ACC112 (cell line): ENCODE measurements around the gene LRRC42.
A peak's percentile ranks its signal among the peaks of the same experiment; 100 is the strongest.

Experiments
- H2AFZ ChIP-seq: fragments of 200-600 bp; sonication (generic); one replicate; pipeline ENCODE4 v1.6.0; 2017; ENCODE audit warnings: antibody characterized with exemption, low read length; ENCODE audit not compliant: unreplicated experiment
- H3K27ac ChIP-seq: fragments of 200-600 bp; sonication (generic); 2 replicates; pipeline ENCODE4 v1.5.1; 2014; ENCODE audit warnings: low read depth, mild to moderate bottlenecking, antibody characterized with exemption, low read length, moderate library complexity
- H3K27me3 ChIP-seq: fragments of 200-600 bp; sonication (generic); 2 replicates; pipeline ENCODE4 v1.6.1; 2014; ENCODE audit warnings: mild to moderate bottlenecking, antibody characterized with exemption, low read length, moderate library complexity, mixed read lengths; ENCODE audit not compliant: insufficient read depth
- H3K36me3 ChIP-seq: fragments of 200-600 bp; sonication (generic); 2 replicates; pipeline ENCODE4 v1.6.1; 2016; ENCODE audit warnings: mild to moderate bottlenecking, antibody characterized with exemption, low read length, moderate library complexity, mixed read lengths; ENCODE audit not compliant: insufficient read depth
- H3K4me1 ChIP-seq: fragments of 200-600 bp; sonication (generic); one replicate; pipeline ENCODE4 v1.6.1; 2016; ENCODE audit warnings: low read length, mixed read lengths; ENCODE audit not compliant: insufficient read depth, unreplicated experiment, control insufficient read depth
- H3K4me3 ChIP-seq: fragments of 200-600 bp; sonication (generic); 2 replicates; pipeline ENCODE4 v1.5.1; 2014; ENCODE audit warnings: mild to moderate bottlenecking, low read depth, low read length
- H3K79me2 ChIP-seq: fragments of 200-600 bp; sonication (generic); one replicate; pipeline ENCODE4 v1.6.0; 2016; ENCODE audit warnings: low read length; ENCODE audit not compliant: control insufficient read depth, unreplicated experiment, insufficient read depth

The LRRC42 gene

DNA sequence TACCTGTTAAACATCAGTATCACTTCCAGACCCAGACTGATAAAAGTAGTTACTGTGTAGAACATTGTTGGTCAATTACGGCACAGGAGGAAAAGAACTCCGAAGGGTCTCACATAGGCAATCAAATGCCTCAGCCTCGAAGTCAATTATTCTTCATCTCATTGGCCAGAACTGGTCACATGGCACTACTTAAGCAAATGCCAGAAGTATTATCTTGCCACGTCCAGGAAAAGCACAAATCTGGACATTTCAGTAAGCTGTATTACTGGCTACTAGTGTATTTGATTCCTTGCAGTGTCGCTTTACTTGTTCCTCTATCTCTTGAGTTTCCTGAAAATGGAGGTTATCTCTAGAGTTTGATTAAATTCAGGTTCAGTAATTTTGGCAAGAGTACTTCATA lies 27.8 kb upstream of the LRRC42 start:
- no peak overlapping the region for H2AFZ ChIP-seq
- peaks cover 31% of the 10 kb centered on the region for H3K36me3 ChIP-seq
- H3K79me2 ChIP-seq = no peaks in the 10 kb centered on the region
- H3K4me1 ChIP-seq = no peaks in the 10 kb centered on the region
- no peaks in the 10 kb centered on the region for H3K27me3 ChIP-seq
- no peak overlapping the region for H3K27ac ChIP-seq
- no peak overlapping the region for H3K4me3 ChIP-seq

DNA sequence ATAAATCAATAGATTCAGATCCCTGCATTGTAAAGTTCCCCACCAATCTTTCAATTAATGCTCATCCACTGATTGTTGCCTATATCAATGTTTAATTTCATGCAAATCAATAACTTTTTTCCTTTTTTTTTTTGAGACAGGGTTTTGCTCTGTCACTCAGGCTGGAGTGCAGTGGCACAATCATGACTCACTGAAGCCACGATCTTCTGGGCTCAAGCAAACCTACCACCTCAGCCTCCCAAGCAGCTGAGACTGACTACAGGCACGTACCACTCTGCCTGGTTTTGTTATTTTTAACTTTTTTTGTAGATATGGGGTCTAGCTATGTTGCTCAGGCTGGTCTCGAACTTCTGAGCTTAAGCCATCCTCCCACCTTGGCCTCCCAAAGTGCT lies 26.5 kb upstream of the LRRC42 start:
- H3K27ac ChIP-seq = no peak overlapping the region; the same call in 1 of the 2 replicates

DNA sequence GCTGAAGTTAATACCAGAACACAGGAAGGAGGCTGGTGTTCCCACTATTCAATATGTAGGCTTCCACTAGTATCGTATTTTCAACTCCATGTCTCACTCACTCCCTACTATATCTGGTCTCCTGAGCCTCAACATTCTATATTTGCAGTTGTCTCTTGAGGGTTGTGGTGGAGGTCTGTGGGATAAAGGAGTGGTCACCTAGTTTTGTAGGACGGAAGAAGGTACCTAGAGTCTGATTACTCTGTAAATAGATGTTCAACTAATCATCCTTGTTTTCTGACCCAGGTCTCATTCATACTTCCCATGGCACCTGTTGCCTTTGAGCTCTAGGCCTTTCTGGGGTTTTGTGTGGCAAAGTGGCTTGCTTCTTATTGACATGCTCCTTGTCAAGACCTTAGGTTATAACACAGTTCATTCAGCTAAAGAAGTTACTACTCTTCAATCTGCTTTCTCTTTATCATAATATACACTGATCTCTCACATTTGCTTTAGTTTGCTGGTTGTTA lies 18.7 kb upstream of the LRRC42 start:
- Histone ChIP-seq H3K4me3 (no peak overlapping the region), H3K27ac (no peak overlapping the region), H2AFZ (no peak overlapping the region), H3K79me2 (no peaks in the 10 kb centered on the region), H3K36me3 (peaks cover 34% of the 10 kb centered on the region), H3K4me1 (no peaks in the 10 kb centered on the region), H3K27me3 (no peaks in the 10 kb centered on the region)

More for the DNA sequence above, 26.5 kb upstream of the LRRC42 start:
- no peaks in the 10 kb centered on the region for H3K27me3 ChIP-seq
- peaks cover 37% of the 10 kb centered on the region for H3K36me3 ChIP-seq
- no peaks in the 10 kb centered on the region for H3K79me2 ChIP-seq
- no peak overlapping the region for H3K4me3 ChIP-seq
- no peaks in the 10 kb centered on the region for H3K4me1 ChIP-seq
- H2AFZ ChIP-seq = no peak overlapping the region

DNA sequence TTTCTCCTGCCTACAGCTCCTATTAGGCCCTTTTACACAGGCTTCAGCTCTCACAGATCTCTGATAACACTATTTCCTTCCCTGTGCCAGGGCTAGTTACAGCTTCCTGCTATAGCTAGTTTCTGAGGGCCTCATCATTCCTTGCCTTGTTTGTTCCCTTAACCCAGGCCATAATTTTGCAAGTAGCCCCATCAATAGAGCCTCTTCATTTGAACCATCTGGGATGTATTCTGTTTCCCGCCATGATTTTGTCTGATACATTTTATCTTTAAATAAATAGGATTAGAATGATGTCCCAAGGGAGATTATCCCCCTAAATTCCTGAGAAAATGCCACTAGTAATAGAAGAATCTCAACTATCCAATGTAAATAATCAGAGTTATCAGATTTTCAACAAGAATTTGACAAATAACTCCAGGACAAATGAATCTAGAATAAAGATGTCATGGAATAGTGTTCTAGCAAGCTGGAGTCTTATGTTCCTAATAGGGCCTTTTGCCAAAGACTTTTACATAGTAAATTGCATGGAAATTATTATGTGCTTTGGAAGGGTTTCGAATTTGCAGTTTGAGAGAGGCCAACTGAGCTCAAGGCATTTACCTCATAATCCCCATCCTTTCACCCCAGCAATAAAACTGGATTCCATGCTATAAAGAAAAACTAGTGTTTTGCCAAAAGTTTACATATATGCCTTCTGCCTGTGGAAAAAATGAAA lies 16.7 kb upstream of the LRRC42 start:
- Histone ChIP-seq H3K27me3 (no peaks in the 10 kb centered on the region), H3K4me3 (no peak overlapping the region), H3K4me1 (no peaks in the 10 kb centered on the region), H3K27ac (no peak overlapping the region), H3K36me3 (peaks cover 36% of the 10 kb centered on the region), H3K79me2 (no peaks in the 10 kb centered on the region), H2AFZ (no peak overlapping the region)

DNA sequence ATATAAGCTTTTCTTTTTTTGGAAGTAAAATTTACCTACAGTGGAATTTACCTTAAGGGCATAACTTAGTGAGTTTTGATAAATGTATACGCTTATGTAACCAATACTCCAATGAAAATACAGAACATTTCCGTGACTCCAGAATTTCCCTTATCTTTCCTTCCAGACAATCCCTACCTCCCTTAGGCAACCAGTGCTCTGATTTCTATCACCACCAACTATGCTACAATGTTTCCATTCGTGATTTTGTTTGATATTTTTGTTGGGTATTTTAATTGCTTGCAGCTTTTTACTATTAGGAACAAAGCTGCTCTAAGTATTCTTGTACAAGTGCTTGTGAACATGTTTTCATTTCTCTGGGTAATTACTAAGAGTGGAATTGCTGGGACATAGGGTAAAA lies 15.2 kb upstream of the LRRC42 start:
- H2AFZ ChIP-seq = no peak overlapping the region
- H3K4me3 ChIP-seq = no peak overlapping the region
- H3K4me1 ChIP-seq = no peaks in the 10 kb centered on the region
- no peak overlapping the region for H3K27ac ChIP-seq
- no peaks in the 10 kb centered on the region for H3K27me3 ChIP-seq
- no peaks in the 10 kb centered on the region for H3K79me2 ChIP-seq
- H3K36me3 ChIP-seq = peaks cover 47% of the 10 kb centered on the region

DNA sequence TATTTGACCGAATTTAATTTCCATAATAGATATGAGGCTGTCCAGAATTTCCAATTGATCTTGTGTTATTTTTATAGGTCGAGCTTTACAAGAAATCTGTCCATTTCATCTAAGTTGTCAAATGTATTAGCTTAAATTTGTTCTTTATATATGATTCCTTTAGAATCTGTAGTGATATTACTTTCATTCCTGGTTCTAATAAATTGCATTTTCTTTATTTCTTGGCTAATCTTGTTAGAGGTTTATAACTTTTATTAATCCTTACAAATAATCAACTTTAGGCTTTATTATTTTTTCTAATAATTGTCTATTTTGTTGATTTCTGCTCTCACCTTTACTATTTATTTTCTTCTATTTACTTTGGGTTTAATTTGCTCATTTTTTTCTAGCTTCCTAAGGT lies 14.6 kb upstream of the LRRC42 start:
- H3K79me2 ChIP-seq = no peaks in the 10 kb centered on the region
- H3K4me3 ChIP-seq = no peak overlapping the region
- no peak overlapping the region for H3K27ac ChIP-seq
- no peaks in the 10 kb centered on the region for H3K4me1 ChIP-seq
- no peaks in the 10 kb centered on the region for H3K27me3 ChIP-seq
- H3K36me3 ChIP-seq = peaks cover 47% of the 10 kb centered on the region
- H2AFZ ChIP-seq = no peak overlapping the region

DNA sequence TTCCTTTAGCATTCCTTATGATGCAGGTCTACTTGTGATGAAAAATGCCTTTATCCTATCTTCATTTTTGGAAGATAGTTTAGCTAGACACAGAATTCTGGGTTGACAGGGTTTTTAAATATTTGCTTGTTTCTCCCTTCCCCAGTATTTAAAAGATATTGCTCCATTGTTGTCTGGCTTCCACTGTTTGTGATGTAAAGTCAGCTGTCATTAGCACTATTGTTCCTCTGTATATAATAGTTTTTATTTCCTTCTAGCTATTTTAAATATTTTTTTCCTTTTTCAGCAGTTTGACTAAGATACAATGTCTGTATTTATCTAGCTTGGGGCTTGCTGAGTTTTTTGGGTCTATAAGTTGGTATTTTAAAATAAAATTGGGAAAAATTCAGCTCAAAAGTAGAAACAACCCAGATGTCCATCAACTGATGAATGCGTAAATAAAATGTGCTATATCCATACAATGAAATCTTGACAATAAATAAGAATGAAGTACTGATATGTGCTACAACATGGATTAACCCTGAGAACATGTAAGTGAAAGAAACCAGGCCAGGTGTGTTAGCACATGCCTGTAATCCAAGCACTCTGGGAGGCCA lies 11.9 kb upstream of the LRRC42 start:
- H3K4me1 ChIP-seq = peaks cover 11% of the 10 kb centered on the region
- no peak overlapping the region for H3K4me3 ChIP-seq
- H3K36me3 ChIP-seq = peaks cover 34% of the 10 kb centered on the region
- H3K79me2 ChIP-seq = peaks cover 6% of the 10 kb centered on the region
- no peaks in the 10 kb centered on the region for H3K27me3 ChIP-seq
- H3K27ac ChIP-seq = no peak overlapping the region
- no peak overlapping the region for H2AFZ ChIP-seq

DNA sequence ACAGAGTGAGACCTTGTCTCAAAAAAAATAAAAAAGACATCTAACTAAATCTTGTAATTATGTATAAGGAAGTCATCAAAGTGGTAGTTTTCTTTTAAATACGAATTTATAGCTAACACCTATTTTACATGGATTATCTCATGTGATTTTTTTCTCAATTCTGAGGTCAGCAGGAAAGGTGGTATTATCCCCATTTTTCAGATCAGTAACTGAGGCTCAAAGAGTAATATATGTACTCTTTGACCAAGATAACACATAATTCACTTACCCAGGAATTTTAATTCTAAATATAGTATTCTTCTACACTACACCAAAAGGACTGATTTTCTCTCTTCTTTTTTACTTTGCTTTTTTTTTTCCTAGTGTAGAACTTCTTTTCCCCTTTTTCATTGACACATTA lies 9.7 kb upstream of the LRRC42 start:
- Histone ChIP-seq H3K27me3 (no peaks in the 10 kb centered on the region), H3K79me2 (peaks cover 11% of the 10 kb centered on the region), H3K36me3 (peaks cover 41% of the 10 kb centered on the region), H3K4me1 (peaks cover 21% of the 10 kb centered on the region), H2AFZ (no peak overlapping the region), H3K27ac (no peak overlapping the region), H3K4me3 (no peak overlapping the region)

DNA sequence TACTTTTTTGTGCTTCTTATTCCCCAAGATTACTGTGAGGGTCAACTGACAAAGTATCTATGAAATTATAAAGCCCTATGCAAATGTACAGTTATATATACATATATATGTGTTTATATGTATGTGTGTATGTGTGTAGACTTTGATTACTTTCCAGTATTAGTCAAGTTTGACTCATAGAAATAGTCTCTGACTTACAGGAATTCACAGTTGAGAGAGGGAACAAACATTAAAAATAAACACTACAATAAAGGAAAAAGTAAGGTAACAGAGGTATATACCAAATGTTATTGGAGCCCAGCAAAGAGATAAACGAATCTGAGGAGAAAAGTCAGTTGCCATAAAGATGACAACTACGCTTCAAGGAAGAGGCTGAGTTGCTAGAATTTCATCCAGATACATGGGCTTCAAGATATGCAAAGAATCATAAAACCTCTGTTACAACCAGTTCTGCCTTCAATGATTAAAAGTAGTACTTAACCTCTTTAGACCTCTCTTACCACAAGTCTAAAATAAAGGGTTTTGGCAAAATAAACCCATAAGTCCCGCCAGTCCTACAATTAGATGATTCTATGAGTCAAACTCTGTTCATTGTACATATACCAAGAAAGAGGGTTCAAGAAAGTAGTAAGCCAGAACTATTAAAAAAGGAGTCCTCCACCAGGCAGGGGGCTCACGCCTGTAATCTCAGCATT lies 7.9 kb upstream of the LRRC42 start:
- Histone ChIP-seq H3K36me3 (peaks cover 34% of the 10 kb centered on the region), H3K4me1 (peaks cover 28% of the 10 kb centered on the region), H2AFZ (no peak overlapping the region), H3K27me3 (no peaks in the 10 kb centered on the region), H3K79me2 (peaks cover 28% of the 10 kb centered on the region), H3K27ac (peak overlapping the region; percentile 79), H3K4me3 (peak overlapping the region; percentile 32; the same call in 1 of the 2 replicates)

DNA sequence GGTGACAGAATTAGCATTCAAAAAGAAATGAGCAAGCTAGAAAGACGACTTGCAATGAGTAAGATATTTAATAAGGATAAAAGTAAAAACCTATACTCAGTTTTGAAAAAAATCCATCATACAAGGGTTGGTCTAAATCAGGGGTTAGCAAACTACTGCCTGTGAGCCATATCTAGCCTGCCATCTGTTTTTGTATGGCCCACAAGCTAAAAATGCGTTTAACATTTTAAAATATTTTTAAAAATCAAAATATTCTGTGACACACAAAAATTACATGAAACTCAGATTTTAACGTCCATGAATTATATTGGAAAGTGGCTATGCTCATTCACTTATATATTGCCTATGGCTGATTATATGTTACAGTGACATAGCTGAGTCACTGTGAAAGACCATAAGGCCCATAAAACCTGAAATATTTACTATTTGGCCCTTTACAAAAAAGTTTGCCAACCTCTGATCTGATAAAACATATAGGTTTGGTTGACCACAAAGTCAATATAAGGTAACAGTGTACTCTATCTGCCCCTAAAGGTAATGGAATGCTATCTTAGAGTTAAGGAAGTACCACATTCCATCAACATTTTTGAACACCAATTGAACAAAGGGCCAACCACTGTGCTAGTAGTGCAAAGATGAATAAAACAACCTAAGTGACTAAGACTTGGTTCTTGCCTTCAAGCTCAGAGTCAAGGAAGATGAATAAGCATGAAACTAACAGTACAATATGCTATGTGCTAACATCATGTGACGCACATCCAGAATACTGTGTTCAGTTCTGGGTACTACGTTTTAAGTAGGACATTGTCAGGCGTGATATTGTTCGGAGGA lies 3.8 kb upstream of the LRRC42 start:
- H3K79me2 ChIP-seq = peaks cover 56% of the 10 kb centered on the region
- no peak overlapping the region for H3K27ac ChIP-seq
- H3K4me3 ChIP-seq = no peak overlapping the region
- no peak overlapping the region for H2AFZ ChIP-seq
- H3K4me1 ChIP-seq = peaks cover 34% of the 10 kb centered on the region
- peaks cover 12% of the 10 kb centered on the region for H3K36me3 ChIP-seq
- no peaks in the 10 kb centered on the region for H3K27me3 ChIP-seq
